Hepatocyte (in vitro differentiated cells): Measurements from ENCODE around the gene RANBP17.
A peak's percentile ranks its signal among the peaks of the same experiment; 100 is the strongest.

Experiments
- EZH2 ChIP-seq: fragments of 200-600 bp; sonication (generic); IDR thresholded peaks from 2 replicates; pipeline ENCODE4 v1.6.1; 2016; ENCODE audit warnings: antibody characterized with exemption, mild to moderate bottlenecking, borderline replicate concordance
- EZH2phosphoT487 ChIP-seq: fragments of 200-600 bp; sonication (generic); IDR thresholded peaks from one replicate; pipeline ENCODE4 v1.6.1; 2018; ENCODE audit warnings: antibody characterized with exemption, mild to moderate bottlenecking, low read depth, moderate library complexity; ENCODE audit not compliant: unreplicated experiment, severe bottlenecking
- TF ChIP-seq, protein P1 (sequence below): fragments of 200-600 bp; sonication (generic); IDR thresholded peaks from 2 replicates; pipeline ENCODE4 v1.5.1; 2016; ENCODE audit warnings: antibody characterized with exemption, mild to moderate bottlenecking; ENCODE audit not compliant: poor library complexity

DNA sequence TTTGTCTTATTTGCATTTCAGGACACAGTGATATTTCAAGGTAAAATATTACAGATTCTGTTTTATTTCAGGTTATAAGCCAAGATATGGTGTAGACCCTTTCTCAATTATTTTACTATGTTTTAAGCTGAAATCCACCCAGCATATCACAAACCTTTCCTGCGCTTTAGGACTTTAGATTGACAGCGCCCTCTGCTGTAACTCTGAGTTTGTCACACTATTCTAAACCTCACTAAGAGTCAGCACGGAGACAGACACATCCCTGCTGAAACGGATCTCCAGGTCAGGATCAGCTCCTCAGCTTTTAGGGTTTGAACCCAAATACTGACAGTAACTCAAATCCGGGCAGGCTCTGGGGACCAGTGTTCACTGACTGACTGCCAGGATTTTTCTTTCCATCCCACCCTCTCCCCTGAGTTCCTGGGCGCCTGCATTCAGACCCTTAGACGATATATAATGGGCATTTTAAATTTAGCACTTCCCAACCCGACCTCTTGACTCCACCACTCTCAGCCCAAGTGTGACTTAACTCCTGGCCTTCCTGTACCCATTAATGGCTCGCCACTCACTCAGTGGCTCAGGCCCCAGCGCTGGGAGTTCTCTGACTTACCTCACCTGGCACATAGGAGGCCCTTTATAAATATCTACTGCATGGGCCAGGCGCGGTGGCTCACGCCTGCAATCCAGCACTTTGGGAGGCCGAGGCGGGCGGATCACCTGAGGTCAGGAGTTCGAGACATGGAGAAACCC is 480.7 kb downstream of the RANBP17 start:
- TF ChIP-seq, protein P1, sequence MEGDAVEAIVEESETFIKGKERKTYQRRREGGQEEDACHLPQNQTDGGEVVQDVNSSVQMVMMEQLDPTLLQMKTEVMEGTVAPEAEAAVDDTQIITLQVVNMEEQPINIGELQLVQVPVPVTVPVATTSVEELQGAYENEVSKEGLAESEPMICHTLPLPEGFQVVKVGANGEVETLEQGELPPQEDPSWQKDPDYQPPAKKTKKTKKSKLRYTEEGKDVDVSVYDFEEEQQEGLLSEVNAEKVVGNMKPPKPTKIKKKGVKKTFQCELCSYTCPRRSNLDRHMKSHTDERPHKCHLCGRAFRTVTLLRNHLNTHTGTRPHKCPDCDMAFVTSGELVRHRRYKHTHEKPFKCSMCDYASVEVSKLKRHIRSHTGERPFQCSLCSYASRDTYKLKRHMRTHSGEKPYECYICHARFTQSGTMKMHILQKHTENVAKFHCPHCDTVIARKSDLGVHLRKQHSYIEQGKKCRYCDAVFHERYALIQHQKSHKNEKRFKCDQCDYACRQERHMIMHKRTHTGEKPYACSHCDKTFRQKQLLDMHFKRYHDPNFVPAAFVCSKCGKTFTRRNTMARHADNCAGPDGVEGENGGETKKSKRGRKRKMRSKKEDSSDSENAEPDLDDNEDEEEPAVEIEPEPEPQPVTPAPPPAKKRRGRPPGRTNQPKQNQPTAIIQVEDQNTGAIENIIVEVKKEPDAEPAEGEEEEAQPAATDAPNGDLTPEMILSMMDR: peak; percentile 85
- TF ChIP-seq EZH2 (no peak), EZH2phosphoT487 (no peak)
